Endothelial cell of umbilical vein (primary cell): ENCODE results near the gene BNIPL. TPM values are rescaled to one million over a fixed set of nuclear protein-coding genes. Genes with fewer than 3 reads are reported as not detected.

ENCODE experiments used
- BruUV-seq: library from RNA; stranded (reverse); fragments of 400-500 nt; replicated peaks from 2 replicates; lab custom pipeline; 2021; lab: Mats Ljungman, UMichigan
- CTCF ChIA-PET: fragments of 300-600, 350-600 bp; sonication (Branson Sonifier 250); formaldehyde crosslinking; loops from one replicate; lab custom pipeline; 2021; ENCODE audit warnings: antibody characterized with exemption, inconsistent platforms; lab: Charles Lee
- POLR2A ChIA-PET: fragments of 300-600, 350-600 bp; sonication (Branson Sonifier 250); formaldehyde crosslinking; loops from one replicate; lab custom pipeline; 2021; ENCODE audit warnings: antibody characterized with exemption, inconsistent platforms; lab: Charles Lee
- DNase-seq: peaks from one replicate; pipeline ENCODE4 v3.0.0-alpha.2; 2011; ENCODE audit warnings: low read depth, low spot score
- FAIRE-seq: peaks from 2 replicates; lab custom pipeline; 2011; peaks lifted over from hg19 to GRCh38; lab: Jason Lieb, UNC
- H2AFZ ChIP-seq: 2 replicates; pipeline ENCODE4 v1.6.0; 2012; ENCODE audit warnings: low read depth, low read length, control low read depth, inconsistent platforms
- H3K27ac ChIP-seq: 2 replicates; pipeline ENCODE4 v1.5.1; 2011; ENCODE audit warnings: low read depth, mild to moderate bottlenecking, control low read depth, low read length, moderate library complexity; ENCODE audit not compliant: insufficient read depth
- H3K27me3 ChIP-seq, 2 experiments: 2 replicates each; pipeline versions ENCODE4 v1.6.0 to v1.6.1; 2011; ENCODE audit warnings: low read length in 2 of 2, mixed read lengths in 1 of 2; ENCODE audit not compliant: control insufficient read depth in 2 of 2, insufficient read depth in 2 of 2
- H3K36me3 ChIP-seq, 2 experiments: 2 replicates in 1 of 2; 3 replicates in 1 of 2; pipeline ENCODE4 v1.5.1; 2011; ENCODE audit warnings: low read length in 2 of 2, mild to moderate bottlenecking in 1 of 2, moderate library complexity in 1 of 2; ENCODE audit not compliant: control insufficient read depth in 2 of 2, insufficient read depth in 2 of 2; ENCODE audit errors: extremely low read depth in 1 of 2
- H3K4me1 ChIP-seq: 3 replicates; pipeline ENCODE4 v1.5.1; 2011; ENCODE audit warnings: mild to moderate bottlenecking, low read length; ENCODE audit not compliant: control insufficient read depth, insufficient read depth; ENCODE audit errors: extremely low read depth
- H3K4me2 ChIP-seq: 2 replicates; pipeline ENCODE4 v1.6.1; 2011; ENCODE audit warnings: low read length, control low read depth, mixed read lengths; ENCODE audit not compliant: insufficient read depth
- H3K4me3 ChIP-seq, 3 experiments: fragments of 200-600 bp in 1 of 3; sonication (generic), shearing (Covaris generic) in 1 of 3; replicated peaks in 1 of 3; 2 replicates each; pipeline ENCODE4 v1.5.1; 2011 to 2016; ENCODE audit warnings: control low read depth in 3 of 3, low read length in 3 of 3, mild to moderate bottlenecking in 2 of 3, inconsistent platforms in 1 of 3, low read depth in 1 of 3, moderate library complexity in 1 of 3; ENCODE audit not compliant: insufficient read depth in 1 of 3
- H3K79me2 ChIP-seq: 2 replicates; pipeline ENCODE4 v1.6.0; 2012; ENCODE audit warnings: low read length, inconsistent platforms; ENCODE audit not compliant: control insufficient read depth, insufficient read depth
- H3K9ac ChIP-seq: replicated peaks from 2 replicates; pipeline ENCODE3; 2011; ENCODE audit warnings: low read length, control low read depth; ENCODE audit not compliant: insufficient read depth; ENCODE audit errors: extremely low read depth
- H3K9me1 ChIP-seq: replicated peaks from 3 replicates; pipeline ENCODE4 v1.6.0; 2011; ENCODE audit warnings: mild to moderate bottlenecking, low read length; ENCODE audit not compliant: control insufficient read depth, insufficient read depth; ENCODE audit errors: extremely low read depth
- H3K9me3 ChIP-seq: replicated peaks from 2 replicates; pipeline ENCODE4 v1.5.1; 2012; ENCODE audit warnings: low read length, inconsistent platforms; ENCODE audit not compliant: control insufficient read depth, insufficient read depth
- H4K20me1 ChIP-seq: replicated peaks from 2 replicates; pipeline ENCODE3; 2011; ENCODE audit warnings: mild to moderate bottlenecking, low read length; ENCODE audit not compliant: control insufficient read depth, insufficient read depth; ENCODE audit errors: extremely low read depth
- EZH2 ChIP-seq: IDR thresholded peaks from 2 replicates; pipeline ENCODE4 v1.6.1; 2012; ENCODE audit warnings: borderline replicate concordance, low read depth, mild to moderate bottlenecking, moderate library complexity, low read length, inconsistent platforms; ENCODE audit not compliant: severe bottlenecking
- FOS ChIP-seq: IDR thresholded peaks from 2 replicates; pipeline ENCODE4 v1.6.1; 2011; ENCODE audit warnings: mild to moderate bottlenecking, low read length, moderate library complexity, borderline replicate concordance; ENCODE audit not compliant: insufficient read depth
- GATA2 ChIP-seq: IDR thresholded peaks from 2 replicates; pipeline ENCODE4 v1.7.0; 2011; ENCODE audit warnings: low read depth, mild to moderate bottlenecking, moderate library complexity, mixed read lengths, low read length; ENCODE audit not compliant: insufficient read length, insufficient read depth
- JUN ChIP-seq: IDR thresholded peaks from 2 replicates; pipeline ENCODE4 v1.6.1; 2011; ENCODE audit warnings: borderline replicate concordance, low read depth; ENCODE audit not compliant: insufficient read length, insufficient read depth
- MYC ChIP-seq: IDR thresholded peaks from one replicate; pipeline ENCODE4 v1.6.1; 2011; ENCODE audit warnings: mild to moderate bottlenecking, low read depth, low read length
- POLR2A ChIP-seq: IDR thresholded peaks from 2 replicates; pipeline ENCODE4 v1.6.1; 2012; ENCODE audit warnings: low read depth, mild to moderate bottlenecking, control low read depth, low read length
- POLR2AphosphoS5 ChIP-seq: IDR thresholded peaks from 2 replicates; pipeline ENCODE4 v1.6.1; 2012; ENCODE audit warnings: low read depth, mild to moderate bottlenecking, control low read depth, low read length, moderate library complexity; ENCODE audit not compliant: insufficient read depth
- dilution Hi-C: fragments of 300-500 bp; cut with MboI; formaldehyde crosslinking; loops from one replicate; pipeline ENCODE4 v1.15.0; 2019; ENCODE audit warnings: low sequenced_read_pairs; ENCODE audit not compliant: extremely low pct_ligation_motif_present
- intact Hi-C: fragments of 100-400 bp; cut with micrococcal nuclease; formaldehyde crosslinking; loops from one replicate; pipeline ENCODE4 v1.10.0; 2022
- polyA plus RNA-seq, 4 experiments: library from polyadenylated mRNA; depleted of rRNA in 3 of 4; stranded (reverse) in 3 of 4; unstranded in 1 of 4; fragments of >200 nt; gene quantifications; 2 replicates each; pipeline versions ENCODE4 v1.2.1 to v1.2.3, GENCODE V29; 2011 to 2012; ENCODE audit warnings: missing spikeins in 1 of 4
- total RNA-seq: library from RNA; stranded (reverse); gene quantifications from 2 replicates; pipeline ENCODE4 v1.2.3, GENCODE V29; 2021
- TF ChIP-seq, protein P1 (sequence below), 2 donors: IDR thresholded peaks; 1 replicate in 1 of 2; 2 replicates in 1 of 2; pipeline ENCODE4 v1.5.1; 2011; ENCODE audit warnings: low read length in 2 of 2, mild to moderate bottlenecking in 2 of 2, moderate library complexity in 2 of 2, control low read depth in 1 of 2, inconsistent platforms in 1 of 2, low read depth in 1 of 2; ENCODE audit not compliant: insufficient read depth in 1 of 2; ENCODE audit errors: extremely low read depth in 1 of 2
- TF ChIP-seq, protein P2 (sequence below): IDR thresholded peaks from 2 replicates; pipeline ENCODE4 v1.6.1; 2011; ENCODE audit not compliant: insufficient read depth, insufficient read length

The BNIPL gene
- total and polyA plus RNA-seq, 2 donors (not counting 3 experiments of a cell fraction or from before 2014, with no cell fraction given): 0.26 to 0.42 TPM

DNA sequence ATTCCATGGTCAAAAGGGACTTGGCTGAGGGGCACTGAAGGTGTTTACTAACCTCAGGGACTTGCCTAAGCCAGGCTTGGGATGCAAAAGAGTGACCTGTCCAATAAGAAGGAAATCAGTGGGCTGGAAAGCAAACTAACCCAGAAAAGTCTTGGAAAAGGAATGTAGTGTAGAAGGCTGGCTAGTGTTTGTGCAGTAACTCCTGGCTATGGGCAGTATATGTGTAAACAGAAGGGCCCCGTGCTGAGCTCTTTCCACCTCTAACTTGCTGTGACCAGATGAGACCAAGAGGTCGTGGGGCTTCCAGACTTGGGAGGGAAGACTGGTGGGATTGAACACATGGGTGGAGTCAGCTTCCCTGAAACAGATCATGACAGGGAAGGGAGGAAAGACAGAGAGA is 33.8 kb upstream of the BNIPL start:
- POLR2A ChIA-PET: no interaction called here
- dilution Hi-C loops: no loop called here
- Histone ChIP-seq H4K20me1 (no peaks in the 10 kb centered on the region), H3K36me3 (peaks cover 0 to 3% of the 10 kb centered on the region in 2 experiments), H3K4me3 (no peak overlapping the region), H3K4me1 (peaks cover 28% of the 10 kb centered on the region), H3K9me1 (no peaks in the 10 kb centered on the region), H3K27me3 (no peaks in the 10 kb centered on the region), H3K9ac (no peak overlapping the region), H2AFZ (no peak overlapping the region), H3K4me2 (no peak overlapping the region), H3K27ac (no peak overlapping the region), H3K9me3 (no peaks in the 10 kb centered on the region), H3K79me2 (no peaks in the 10 kb centered on the region)
- TF ChIP-seq POLR2A (no peak), MYC (no peak), JUN (no peak), POLR2AphosphoS5 (no peak), FOS (no peak), EZH2 (no peak), GATA2 (no peak)
- TF ChIP-seq, protein P1, sequence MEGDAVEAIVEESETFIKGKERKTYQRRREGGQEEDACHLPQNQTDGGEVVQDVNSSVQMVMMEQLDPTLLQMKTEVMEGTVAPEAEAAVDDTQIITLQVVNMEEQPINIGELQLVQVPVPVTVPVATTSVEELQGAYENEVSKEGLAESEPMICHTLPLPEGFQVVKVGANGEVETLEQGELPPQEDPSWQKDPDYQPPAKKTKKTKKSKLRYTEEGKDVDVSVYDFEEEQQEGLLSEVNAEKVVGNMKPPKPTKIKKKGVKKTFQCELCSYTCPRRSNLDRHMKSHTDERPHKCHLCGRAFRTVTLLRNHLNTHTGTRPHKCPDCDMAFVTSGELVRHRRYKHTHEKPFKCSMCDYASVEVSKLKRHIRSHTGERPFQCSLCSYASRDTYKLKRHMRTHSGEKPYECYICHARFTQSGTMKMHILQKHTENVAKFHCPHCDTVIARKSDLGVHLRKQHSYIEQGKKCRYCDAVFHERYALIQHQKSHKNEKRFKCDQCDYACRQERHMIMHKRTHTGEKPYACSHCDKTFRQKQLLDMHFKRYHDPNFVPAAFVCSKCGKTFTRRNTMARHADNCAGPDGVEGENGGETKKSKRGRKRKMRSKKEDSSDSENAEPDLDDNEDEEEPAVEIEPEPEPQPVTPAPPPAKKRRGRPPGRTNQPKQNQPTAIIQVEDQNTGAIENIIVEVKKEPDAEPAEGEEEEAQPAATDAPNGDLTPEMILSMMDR (IDR thresholded peaks at IDR 0.05; ENCODE audit: extremely low read depth in 1 of 2, insufficient read depth in 1 of 2, low read depth in 1 of 2, low read length in 2 of 2): no peak
- TF ChIP-seq, protein P2, sequence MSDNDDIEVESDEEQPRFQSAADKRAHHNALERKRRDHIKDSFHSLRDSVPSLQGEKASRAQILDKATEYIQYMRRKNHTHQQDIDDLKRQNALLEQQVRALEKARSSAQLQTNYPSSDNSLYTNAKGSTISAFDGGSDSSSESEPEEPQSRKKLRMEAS: no peak
- CTCF ChIA-PET: interaction anchor here (0.8 to 12.3 kb wide), 2 partner anchors 21 to 97 kb away, joined by 3 to 278 read pairs; partner anchors contain the start of genes ANXA9 and CERS2
- intact Hi-C loops: no loop called here
- FAIRE-seq (no peak), DNase-seq (no peak)
- no TSS peak for BruUV-seq
